NCI-H1105 treated with DMSO at 0.1 percent for 48 hours (cell line): ENCODE results near the gene NCBP1.
"Not testable (repeated sequence)": the region's sequence is repeated elsewhere in the genome, so short reads cannot be mapped to it uniquely, and the experiment has no call there.

Experiments used
- DNase-seq: peaks from one replicate; lab custom pipeline; 2025; lab: John Stamatoyannopoulos, UW

NCBP1 gene

GRCh38 chr9:97675655-97676054 lies 42.0 kb downstream of the NCBP1 start:
- DNase-seq = no peak

- DNase-seq = no peak
These were observed 48.6 kb downstream of the NCBP1 start for GRCh38 chr9:97682242-97682641.

- no peak for DNase-seq
These were observed 55.0 kb downstream of the NCBP1 start for GRCh38 chr9:97688654-97689053.

DNA sequence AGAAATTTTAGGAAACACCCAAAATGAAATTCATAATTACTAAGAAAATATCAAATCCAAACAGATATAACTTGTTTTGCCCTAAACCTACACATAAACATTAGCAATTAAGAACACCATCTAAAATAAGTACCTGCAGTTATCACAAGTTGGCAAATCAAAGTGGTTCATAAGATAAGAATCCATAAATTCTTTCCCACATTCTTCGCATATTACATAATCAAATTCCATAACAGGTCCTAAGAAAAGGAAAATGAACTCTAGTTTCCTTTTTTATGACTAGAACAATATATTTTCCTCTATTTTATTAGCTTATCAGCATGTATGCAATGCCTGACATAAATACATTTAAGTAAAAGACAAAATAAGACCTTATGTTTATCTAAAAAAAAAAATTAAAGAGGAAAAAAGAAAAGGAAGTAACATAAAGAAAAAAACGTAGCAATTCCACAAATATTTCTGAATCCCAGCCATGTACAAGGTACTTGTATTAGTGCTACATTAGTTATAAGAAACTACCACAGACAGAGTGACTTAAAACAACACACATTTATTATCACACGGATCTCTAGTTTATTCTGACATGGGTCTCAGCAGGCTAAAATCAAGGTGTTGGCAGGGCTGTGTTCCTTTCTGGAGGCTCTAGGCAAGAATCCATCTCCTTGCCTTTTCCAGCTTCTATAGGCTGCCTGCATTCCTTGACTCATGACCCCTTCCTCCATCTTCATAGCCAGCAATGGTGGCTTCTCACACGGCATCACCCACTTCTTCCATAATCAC lies 56.0 kb downstream of the NCBP1 start:
- no peak for DNase-seq

DNA sequence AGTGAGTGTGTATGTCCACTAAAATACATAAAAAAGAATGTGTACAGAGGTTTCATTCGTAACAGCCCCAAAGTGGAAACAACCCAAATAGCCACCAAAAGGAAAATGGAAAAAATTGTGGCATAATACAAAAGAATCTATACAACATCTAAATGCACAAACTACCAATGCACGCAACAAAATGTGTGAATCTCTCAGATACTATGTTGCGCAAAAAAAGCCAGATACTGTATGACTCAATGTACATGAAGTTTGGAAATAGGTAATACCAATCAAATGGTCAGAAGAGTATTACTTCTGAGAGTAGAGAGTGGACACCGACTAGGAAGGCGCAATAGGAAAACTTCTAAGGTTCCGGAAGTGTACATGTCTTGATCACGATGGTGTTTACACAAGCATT lies 61.1 kb downstream of the NCBP1 start:
- DNase-seq = no peak

GRCh38 chr9:97695390-97695789 lies 61.8 kb downstream of the NCBP1 start:
- no peak for DNase-seq

DNA sequence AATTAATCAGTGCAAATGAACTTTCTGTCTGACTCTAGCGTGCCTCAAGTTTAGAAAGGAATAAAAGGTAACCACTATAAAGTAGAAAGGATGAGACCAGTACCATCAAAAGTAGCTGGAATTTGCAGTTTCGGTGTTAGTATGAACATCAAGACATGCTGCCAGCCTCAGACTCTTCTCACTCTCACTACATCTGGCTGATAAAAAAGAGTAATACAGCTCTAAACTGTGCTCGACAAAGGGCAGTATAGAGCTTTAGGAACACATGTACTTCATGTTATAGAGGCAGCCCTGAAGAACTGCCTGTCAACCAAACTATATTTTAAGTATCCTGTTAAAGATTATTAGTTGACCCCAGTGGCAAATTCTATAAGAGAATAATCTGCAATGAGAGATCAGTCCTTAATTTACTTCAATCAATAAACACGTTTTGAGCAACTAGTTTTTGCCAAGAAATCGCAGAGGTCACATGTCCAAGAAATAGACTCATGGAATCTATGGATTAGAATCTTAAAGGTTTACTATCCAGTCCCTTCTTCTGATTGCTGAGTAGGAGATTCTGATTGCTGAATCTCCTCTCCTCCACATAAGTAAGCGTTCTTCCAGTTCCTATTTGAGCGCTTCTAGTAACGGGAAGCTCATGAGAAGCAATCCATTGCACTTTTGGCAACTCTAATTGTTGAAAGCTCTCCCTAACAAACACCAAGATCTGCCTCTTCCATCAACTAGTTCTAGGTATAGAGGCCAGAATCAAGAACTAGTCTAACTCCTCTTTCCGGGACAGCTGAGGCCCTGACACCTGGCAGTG lies 62.6 kb downstream of the NCBP1 start:
- DNase-seq = no peak

- DNase-seq = peak; percentile 95
These were observed 63.4 kb downstream of the NCBP1 start, which contains the start of gene XPA for GRCh38 chr9:97696803-97697601. Gene XPA (minus strand): TSS chr9:97697340. CDS start chr9:97697292, 48 bp downstream.

GRCh38 chr9:97697837-97698236 lies 64.2 kb downstream of the NCBP1 start:
- no peak for DNase-seq

- no peak for DNase-seq
These were observed 65.2 kb downstream of the NCBP1 start for GRCh38 chr9:97698865-97699264.

DNA sequence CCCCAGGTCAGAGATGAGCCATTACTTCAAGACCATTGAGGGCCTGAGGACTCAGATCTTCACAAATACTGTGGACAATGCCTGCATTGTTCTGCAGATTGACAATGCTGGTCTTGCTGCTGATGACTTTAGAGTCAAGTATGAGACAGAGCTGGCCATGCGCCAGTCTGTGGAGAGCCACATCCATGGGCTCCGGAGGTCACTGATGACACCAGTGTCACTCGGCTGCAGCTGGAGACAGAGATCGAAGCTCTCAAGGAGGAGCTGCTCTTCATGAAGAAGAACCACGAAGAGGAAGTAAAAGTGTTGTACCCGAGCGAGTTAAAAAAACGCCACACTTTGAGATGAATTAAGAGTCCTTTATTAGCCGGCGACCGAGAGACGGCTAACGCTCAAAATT lies 65.7 kb downstream of the NCBP1 start:
- DNase-seq = not testable (repeated sequence)

DNA sequence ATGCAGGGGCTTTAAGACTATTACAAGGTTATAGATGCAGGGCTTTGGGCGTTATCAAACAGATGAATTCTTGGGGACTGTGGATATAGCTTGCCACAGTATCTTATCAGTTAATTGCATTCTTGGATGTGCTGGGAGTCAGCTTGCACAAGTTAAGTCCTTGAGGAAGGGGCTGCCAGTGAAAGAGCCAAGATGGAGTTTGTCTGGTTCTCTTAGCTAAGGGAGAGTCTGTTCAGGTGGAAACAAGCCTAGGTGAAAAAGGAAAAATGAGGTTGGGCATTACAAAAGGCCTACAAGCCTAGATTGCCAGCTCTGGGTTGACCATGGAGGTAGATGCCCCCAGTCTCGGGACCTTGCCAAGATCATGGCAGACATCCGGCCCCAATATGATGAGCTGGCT lies 66.2 kb downstream of the NCBP1 start:
- DNase-seq = not testable (repeated sequence)

DNA sequence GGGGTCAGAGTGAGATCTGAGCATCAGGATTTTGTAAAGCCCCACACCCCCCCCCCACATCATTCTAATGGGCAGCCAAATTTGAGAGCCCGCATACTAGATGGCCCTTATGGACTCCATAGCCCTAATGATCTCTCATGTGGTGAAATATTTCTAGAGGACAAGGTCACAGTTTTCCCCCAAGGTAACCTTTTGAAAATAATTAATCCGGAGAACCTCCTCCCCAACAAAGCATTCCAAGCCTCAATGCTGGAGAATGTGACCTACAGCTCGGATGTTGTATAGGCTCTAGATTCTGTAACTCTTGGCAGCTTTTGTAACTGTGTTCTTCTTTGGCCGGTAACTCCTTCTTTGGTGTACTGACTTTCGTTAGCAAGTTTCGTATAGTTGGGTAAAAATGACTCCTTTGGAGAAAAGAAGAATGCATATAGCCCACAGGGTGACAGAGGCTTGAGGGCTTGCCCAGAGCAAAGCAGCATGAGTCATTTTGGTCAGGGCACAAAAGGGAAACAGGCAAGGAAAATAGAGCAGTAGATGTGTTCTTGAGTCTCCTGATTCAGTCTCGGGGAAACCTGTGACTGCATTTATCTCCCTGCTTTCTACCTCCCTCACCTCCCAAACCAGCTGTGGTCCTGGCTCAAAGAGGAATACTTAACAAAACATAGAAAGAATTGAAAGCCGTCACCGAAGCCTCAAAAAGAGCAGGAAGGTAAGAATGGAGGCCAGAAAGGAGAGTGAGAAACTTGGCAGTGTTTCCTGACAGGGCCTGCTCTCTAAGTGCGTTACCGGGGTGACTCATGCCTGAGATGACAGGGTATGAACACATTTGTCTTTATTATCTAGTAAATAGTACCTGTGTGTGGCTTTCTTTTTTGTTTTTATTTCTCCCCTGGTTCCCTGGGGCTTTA lies 70.1 kb downstream of the NCBP1 start:
- DNase-seq = peak; percentile 33

GRCh38 chr9:97704345-97704677 lies 70.7 kb downstream of the NCBP1 start:
- no peak for DNase-seq

- no peak for DNase-seq
These were observed 71.2 kb downstream of the NCBP1 start for GRCh38 chr9:97704851-97705250.

- no peak for DNase-seq
These were observed 71.8 kb downstream of the NCBP1 start for GRCh38 chr9:97705354-97705950.

- no peak for DNase-seq
These were observed 72.6 kb downstream of the NCBP1 start for GRCh38 chr9:97706246-97706645.

DNA sequence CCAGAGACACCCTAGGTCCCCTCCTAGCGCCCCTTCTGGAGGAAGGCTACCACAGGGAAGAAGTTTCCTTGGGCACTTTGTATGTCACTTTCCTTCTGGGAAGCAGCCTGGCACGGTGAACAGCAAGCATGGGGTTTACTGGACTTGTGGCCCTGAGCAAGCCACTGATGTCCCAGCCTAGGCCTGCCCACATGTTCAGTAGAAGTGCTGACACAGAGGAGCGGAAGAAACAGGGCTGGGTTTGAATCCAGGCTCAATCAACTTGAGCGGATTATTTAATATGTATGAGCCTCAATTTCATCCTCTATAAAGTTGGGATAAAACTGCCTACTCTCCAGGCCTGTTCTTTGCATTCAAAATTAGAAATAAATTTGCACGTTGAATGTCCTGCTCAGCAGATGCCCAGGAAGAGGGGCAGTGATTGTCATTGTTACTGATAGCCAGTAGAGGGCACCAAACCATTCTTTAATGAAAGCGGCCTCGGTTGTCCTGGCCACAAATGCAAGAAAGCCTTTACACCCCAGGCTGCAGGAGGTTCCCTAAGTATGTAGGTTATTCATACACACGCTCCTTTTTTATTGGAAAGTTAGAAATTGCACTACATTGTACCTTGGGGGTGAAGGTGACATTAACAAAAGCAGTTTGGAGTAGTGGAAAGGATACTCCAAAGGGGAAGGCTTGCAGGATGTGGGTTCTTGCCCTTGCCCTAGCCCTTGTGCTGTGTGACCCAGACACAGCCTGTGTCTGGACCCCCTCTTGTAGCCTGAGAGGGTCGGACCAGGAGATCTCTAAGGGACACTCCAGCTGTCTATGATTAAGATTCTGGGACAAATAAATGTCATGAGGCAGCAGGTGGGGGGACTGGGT lies 77.0 kb downstream of the NCBP1 start:
- DNase-seq = peak; percentile 68

DNA sequence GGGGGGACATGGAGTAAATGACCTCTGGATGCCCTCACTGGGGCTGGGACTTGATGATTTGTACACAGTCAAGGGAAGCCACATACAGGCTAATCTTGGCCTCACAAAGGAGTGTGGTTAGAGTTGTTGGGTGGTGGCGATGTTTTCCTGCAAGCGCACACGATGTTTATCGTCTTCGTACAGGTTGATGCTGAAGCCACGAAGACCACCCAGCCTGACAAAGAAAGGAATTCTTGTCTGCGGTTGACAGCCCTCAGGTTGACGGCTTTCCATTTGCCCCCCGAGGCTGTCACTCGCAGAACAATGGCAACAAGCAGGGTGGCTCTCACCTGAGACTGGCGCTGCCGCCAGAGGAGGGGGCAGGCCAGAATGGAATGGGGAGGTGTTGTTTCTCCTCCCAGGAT lies 77.6 kb downstream of the NCBP1 start:
- DNase-seq = no peak

DNA sequence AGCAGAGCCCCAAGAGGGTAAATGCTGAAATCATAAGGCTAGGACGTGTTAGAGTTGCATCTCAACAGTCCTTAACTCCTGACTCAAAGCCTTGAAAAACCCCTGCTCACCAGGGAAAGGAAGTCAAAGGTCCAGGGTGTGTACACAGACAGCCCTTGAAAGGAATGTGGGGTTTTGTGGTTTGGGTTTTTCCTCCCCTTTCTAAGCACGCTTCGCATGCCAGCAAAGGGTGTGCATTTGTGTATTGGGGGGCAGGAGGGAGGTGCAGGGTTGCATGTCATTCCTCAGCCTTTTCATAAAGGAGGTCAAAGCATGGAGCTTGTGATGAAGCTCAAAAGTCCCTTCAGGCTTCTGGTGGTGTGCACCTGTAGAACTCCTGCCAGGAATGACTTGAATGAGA lies 80.8 kb downstream of the NCBP1 start:
- DNase-seq = no peak
